GM12872 (cell line): ENCODE results near the gene CHST11.

Experiments
- CTCF ChIP-seq: IDR thresholded peaks from 3 replicates; pipeline ENCODE4 v1.5.1; 2011; ENCODE audit warnings: low read depth, mild to moderate bottlenecking, low read length, moderate library complexity; ENCODE audit not compliant: insufficient read depth

The CHST11 gene

DNA sequence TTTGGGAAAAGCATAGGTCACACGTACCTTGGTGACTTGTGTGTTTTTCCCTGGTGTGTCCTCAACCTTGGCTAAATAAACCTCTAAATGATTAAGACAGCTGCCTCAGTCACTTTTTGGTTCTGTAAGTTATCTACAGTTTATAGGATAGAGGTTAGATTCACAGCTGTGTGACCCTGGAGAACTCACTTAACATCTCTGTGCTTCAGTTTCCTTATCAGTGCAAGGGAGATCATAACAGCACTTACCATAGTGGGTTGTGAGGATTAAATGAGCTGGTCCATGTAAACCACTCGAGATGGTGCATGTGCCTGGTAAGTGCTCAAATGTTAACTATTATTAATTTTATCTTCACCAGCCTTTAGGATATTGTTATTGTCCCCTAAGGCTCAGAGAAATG, 35.4 kb upstream of the CHST11 start:
- TF ChIP-seq CTCF, result no peak

- no peak for TF ChIP-seq CTCF
Measured at GRCh38 chr12:104422441-104422840, 34.3 kb upstream of the CHST11 start.

DNA sequence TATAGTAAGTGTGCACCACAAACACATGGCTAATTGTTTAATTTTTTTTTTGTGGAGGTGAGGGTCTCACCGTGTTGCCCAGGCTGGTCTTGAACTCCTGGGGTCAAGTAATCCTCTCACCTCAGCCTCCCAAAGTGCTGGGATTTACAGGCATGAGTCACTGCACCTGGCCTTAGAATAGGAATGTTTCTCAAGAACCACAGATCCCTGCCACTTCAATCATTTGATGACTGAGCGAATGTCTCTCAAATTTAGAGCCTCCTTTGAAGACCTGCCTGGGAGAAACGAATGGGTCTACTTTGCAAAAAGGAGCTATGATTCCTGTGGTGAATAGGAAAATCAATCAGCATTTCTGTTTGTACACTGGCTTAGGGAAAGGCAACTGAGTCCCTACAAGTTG, 33.5 kb upstream of the CHST11 start:
- TF ChIP-seq CTCF, result no peak

DNA sequence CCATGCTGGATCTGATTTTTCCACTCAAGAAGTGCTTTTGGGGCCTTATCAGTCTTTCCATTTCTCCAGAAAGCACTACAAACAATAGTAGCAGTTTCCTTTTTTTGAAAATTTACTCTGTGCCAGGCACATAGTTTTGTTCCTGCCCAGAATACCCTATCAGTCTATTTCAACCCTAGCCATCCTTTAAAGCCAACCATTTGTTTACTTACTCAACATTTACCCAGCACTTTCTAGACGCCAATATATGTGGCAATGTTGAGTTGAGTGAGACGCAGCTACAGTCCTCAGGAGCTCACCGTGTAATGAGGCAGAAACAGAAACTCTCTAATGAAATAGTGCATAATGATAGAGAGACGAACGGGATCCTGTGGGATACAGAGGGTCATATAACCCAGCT, 32.9 kb upstream of the CHST11 start:
- TF ChIP-seq CTCF, result no peak

GRCh38 chr12:104424955-104425354, 31.8 kb upstream of the CHST11 start:
- TF ChIP-seq CTCF, result no peak

- TF ChIP-seq CTCF, result no peak
Measured at GRCh38 chr12:104425614-104426013, 31.1 kb upstream of the CHST11 start.

DNA sequence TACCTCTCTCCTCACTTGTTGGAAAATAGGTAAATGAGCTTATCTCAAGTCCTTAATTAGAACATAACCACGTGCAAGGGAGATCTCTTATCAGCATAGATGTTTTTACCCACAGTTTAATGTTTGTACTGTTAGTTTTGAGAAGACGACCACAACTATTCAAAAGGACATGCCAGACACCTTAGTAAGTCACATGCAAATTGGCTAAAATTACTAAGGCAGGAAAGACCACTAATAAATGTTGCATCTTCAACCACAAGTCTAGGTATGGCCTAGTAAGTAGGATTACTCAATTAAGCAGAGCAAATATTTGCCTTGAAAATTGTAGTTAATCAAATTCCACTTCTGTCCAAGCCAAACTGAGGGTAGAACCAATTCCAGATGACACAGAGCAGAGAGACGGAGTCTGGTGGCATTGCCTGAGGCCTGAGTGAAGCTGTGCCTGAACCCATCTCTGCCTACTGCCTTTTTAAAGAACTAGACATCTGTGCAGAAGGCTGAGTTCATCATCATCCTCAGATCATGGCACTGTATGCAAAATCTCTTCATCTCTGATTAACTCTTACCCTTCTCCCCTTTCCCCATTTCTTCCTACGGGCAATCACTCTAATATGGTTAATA, 29.7 kb upstream of the CHST11 start:
- TF ChIP-seq CTCF, result no peak
